Skeletal muscle satellite cell (primary cell): ENCODE measurements around the gene THOP1.

ENCODE experiments used
- H3K27me3 ChIP-seq: 2 replicates; pipeline ENCODE4 v1.7.0; 2013; ENCODE audit warnings: low read length; ENCODE audit not compliant: control insufficient read depth, insufficient read depth
- H3K36me3 ChIP-seq: 2 replicates; pipeline ENCODE4 v1.7.0; 2013; ENCODE audit warnings: mild to moderate bottlenecking, control low read depth, low read length; ENCODE audit not compliant: insufficient read depth
- H3K4me1 ChIP-seq: 2 replicates; pipeline ENCODE4 v1.7.0; 2013; ENCODE audit warnings: low read length; ENCODE audit not compliant: control insufficient read depth, insufficient read depth
- H3K4me2 ChIP-seq: 2 replicates; pipeline ENCODE4 v1.7.0; 2013; ENCODE audit warnings: mild to moderate bottlenecking, low read length
- H3K4me3 ChIP-seq: 2 replicates; pipeline ENCODE4 v1.7.0; 2013; ENCODE audit warnings: low read length
- H3K9ac ChIP-seq: 2 replicates; pipeline ENCODE4 v1.7.0; 2013; ENCODE audit warnings: mild to moderate bottlenecking, low read depth, low read length, moderate library complexity
- H3K9me3 ChIP-seq: replicated peaks from 2 replicates; pipeline ENCODE4 v1.7.0; 2013; ENCODE audit warnings: mild to moderate bottlenecking, control low read depth, low read length

Gene THOP1

DNA sequence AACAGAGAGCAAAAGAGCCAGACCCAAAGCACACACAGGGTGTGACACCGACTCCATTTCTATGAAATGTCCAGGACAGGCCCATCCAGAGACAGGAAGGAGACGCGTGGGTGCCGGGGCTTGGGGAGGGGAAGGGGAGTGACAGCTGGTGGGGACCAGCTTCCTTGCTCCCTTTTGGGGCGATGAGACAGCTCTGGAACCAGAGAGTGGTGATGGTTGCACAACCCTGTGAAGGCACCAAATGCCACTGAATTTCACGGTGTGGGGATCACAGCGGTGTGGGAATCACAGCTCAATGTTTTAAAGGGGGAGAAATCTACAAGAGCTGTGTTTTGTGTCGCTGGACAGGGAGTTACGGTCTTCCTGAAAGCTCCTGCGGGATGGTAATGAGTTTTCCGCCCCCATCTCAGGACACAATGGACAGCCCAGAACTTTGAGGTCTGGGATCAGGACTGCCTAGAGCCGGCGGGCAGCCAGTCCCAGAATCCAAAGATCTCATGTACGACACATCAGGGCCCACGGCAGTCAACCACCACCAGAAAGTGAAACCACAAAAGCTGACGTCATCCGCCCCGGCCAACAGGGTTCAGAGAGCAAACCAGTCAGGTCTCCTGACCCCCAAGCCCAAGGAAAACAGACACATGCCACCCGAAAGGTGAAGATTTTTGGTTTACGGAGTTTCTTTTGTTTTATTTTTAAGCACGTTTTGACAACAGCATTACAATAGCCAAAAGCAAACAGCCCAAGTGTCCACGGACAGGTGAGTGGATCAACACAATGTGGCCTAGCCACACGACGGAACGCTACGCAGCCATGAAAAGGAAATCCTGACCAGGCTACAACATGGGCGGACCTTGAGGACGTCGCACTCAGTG, 9.5 kb upstream of the THOP1 start:
- Histone ChIP-seq H3K27me3 (no peaks in the 10 kb centered on the region), H3K4me1 (peaks cover 46% of the 10 kb centered on the region), H3K9me3 (no peaks in the 10 kb centered on the region), H3K9ac (peak overlapping the region; percentile 79), H3K4me3 (peak overlapping the region; percentile 39), H3K36me3 (peaks cover 3% of the 10 kb centered on the region), H3K4me2 (peak overlapping the region; percentile 88)

DNA sequence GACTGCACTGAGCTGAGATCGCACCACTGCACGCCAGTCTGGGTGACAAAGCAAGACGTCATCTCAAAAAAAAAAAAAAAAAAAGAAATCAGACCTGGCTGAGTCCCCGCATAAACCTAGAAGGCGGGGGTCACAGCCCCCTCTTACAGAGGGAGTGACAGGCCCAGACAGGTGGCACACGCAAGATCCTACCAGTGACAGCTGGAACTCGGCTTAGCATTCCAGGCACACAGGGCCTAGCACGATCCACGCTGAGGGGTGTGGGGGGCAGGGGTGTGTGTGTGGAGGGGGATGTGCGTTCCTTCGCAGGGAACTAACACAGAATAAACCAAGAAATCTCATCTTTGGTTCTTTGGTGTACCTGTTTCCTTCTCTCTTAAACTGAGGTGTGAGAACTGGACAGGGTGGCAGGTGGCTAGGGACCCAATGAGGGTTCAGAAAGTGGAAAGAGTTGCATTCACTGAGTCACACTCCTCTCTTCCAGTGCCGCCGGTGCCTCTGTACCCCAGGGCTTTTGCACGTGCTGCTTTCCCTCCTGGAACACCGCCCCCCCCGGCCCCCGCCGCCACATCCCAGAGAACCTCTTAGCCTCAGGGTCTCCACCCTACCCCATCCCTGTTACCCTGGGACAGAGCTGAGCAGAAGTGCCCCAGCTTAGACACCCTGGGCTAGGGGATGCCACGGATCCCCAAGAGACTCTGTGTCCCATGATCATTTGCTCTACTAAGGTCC, 7.2 kb upstream of the THOP1 start:
- Histone ChIP-seq H3K36me3 (peaks cover 3% of the 10 kb centered on the region), H3K4me1 (peaks cover 45% of the 10 kb centered on the region)

DNA sequence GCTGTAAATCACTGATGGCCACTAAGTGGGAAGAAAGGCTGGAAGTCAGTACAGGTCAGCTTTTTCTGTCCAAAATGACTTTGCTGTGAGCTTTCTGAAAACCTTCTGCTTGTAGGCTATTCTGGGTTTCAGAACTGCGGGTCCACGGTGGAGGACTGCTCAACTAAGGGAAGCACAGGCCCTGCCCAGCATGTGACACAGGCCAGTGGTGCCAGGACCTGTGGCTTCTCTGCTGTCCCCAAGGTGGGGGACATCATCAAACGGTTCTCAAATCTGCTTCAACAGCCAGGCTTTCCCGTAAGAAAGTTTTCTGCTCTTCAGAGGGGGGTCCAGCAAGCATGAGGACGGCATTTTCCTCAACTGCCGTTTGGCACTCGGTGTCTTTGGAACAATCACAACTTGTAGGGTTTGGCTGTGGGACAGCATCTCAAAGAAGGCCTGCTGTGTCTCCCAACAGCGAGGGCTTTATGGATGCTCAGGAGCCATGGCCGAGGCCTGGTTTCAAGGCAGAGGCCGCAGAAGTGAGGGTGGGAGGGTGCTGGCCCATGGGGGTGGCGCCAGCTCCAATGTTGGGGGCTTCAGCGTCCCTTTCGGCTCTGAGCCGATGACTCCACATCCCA, 6.1 kb upstream of the THOP1 start:
- H3K9ac ChIP-seq: peak overlapping the region; percentile 18
- H3K9me3 ChIP-seq: no peaks in the 10 kb centered on the region
- peaks cover 3% of the 10 kb centered on the region for H3K36me3 ChIP-seq
- H3K4me3 ChIP-seq: no peak overlapping the region
- H3K4me2 ChIP-seq: peak overlapping the region; percentile 28
- peaks cover 47% of the 10 kb centered on the region for H3K4me1 ChIP-seq
- no peaks in the 10 kb centered on the region for H3K27me3 ChIP-seq

More for the DNA sequence above, 7.2 kb upstream of the THOP1 start:
- Histone ChIP-seq H3K9ac (no peak overlapping the region), H3K4me2 (peak overlapping the region; percentile 28), H3K27me3 (no peaks in the 10 kb centered on the region), H3K9me3 (no peaks in the 10 kb centered on the region), H3K4me3 (no peak overlapping the region)

DNA sequence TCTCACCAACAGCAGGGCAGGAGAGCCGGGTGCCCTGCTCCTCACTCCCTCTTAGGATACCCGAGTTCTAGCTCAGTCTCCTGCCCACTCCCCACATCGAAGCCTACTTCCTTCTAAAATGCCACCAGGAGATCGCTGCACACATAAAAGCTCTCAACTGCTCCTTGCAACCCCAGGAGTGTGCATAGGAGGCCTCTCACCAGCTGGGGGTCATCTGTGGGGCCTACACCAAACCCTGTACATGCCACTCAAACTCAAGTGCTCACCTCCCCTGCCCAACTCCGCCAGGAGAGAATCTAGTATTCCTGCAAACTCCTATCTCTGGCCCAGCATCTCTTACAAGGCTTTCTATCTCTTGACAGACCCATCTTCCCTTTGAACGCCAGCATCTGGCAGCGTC, 5.0 kb upstream of the THOP1 start:
- Histone ChIP-seq H3K4me2 (peak overlapping the region; percentile 15), H3K4me3 (no peak overlapping the region), H3K27me3 (no peaks in the 10 kb centered on the region), H3K36me3 (peaks cover 3% of the 10 kb centered on the region), H3K9me3 (no peaks in the 10 kb centered on the region), H3K9ac (no peak overlapping the region), H3K4me1 (peaks cover 42% of the 10 kb centered on the region)

DNA sequence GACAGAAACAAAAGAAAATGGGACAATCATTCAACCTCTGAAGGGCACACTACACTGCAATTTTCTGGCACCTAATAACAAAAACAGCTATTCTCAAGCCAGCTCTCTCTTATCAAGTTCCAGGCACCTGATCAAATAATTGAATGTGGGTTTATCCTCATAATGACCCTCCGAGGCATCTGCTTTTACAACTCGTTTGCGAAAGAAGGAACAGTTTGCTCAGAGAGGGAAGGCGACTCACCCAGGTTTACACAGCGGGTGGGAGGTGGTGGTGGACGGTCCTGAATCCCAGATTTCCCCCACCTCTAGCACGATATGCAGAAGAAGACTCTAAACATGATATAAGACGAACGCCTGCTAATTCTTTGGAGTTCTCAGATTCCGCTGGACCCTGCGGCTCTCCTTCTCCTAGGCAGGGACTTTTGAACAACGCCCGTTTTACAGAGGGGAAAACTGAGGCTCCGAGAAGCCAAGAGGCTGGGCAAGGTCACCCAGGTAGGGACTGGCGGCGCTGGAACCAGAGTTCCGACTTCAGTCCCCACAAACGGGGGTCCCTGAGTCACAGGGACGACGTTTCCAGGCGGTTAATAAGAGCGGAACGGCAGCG, 2.9 kb upstream of the THOP1 start:
- H3K9ac ChIP-seq: peak overlapping the region; percentile 97
- peaks cover 38% of the 10 kb centered on the region for H3K4me1 ChIP-seq
- H3K36me3 ChIP-seq: peaks cover 3% of the 10 kb centered on the region
- no peaks in the 10 kb centered on the region for H3K27me3 ChIP-seq
- peak overlapping the region; percentile 91 for H3K4me3 ChIP-seq
- peak overlapping the region; percentile 98 for H3K4me2 ChIP-seq
- H3K9me3 ChIP-seq: no peaks in the 10 kb centered on the region

DNA sequence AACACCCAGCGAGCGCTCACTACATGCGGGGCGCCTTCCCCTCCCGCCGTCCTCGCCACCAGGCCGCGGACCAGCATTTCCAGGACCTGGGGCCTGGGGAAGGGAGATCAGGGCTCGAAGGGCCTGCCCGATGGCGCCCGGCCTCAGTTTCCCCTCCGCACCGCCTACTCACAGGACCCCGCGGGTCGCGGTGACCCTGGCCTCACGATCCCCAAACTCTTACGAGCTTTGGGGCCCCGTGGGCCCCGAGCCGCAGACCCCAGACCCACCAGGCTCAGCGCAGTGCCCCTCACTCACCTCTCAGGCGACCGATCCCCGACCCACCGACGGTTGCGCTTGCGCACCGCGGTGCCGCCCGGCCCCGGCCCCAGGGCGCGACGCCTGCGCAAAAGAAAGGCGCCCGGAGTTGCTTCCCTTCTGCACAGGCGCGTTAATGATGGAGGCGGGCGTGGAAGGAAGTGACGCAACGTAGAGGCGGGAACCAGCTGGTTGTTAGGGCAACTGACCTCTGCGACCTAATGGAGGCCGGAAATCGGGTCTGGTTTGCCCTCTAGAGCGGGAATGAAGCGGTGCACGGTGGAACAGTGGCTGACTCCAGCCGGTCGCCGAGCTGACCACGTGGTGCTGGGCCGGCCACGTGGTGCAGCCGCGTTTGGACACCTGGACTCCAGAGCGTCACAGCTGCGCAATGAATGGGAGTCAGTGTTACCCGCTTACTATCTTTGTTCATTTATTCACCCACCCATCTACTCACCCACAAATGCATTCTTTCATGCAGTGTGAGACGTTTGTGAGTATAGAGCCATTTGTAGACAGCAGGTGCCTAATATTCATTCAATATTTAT, 2.1 kb upstream of the THOP1 start, which contains the start of gene SGTA:
Gene SGTA, minus strand, starts transcription at position 338 of the 845 bp plus-strand sequence. CDS start 14,205 bp downstream, outside the sequence.
- Histone ChIP-seq H3K36me3 (peaks cover 3% of the 10 kb centered on the region), H3K4me3 (peak within 1 kb of the TSS; percentile 91), H3K4me1 (peaks cover 38% of the 10 kb centered on the region), H3K4me2 (peak within 1 kb of the TSS; percentile 98), H3K9me3 (no peaks in the 10 kb centered on the region), H3K27me3 (no peaks in the 10 kb centered on the region), H3K9ac (peak within 1 kb of the TSS; percentile 97)

DNA sequence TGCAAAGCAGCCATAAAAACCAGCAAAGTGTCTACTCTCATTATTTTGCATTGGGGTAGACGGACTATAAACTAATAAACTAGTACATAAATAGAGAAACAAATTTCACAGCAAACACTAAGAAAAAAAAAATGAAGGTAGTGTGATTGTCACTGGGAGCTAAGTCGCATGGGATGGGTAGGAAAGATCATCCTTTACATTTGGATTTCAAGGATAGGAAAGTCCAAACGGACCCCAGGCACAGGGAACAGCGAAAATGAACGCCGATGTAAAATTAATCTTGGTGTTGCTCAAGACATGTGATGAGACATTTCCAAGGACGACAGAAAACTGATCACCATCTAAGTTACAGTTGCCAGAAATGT, 1.5 kb upstream of the THOP1 start:
- Histone ChIP-seq H3K9ac (peak overlapping the region; percentile 23), H3K4me2 (peak overlapping the region; percentile 77), H3K4me1 (peaks cover 38% of the 10 kb centered on the region), H3K9me3 (no peaks in the 10 kb centered on the region), H3K36me3 (peaks cover 2% of the 10 kb centered on the region), H3K4me3 (peak overlapping the region; percentile 57), H3K27me3 (no peaks in the 10 kb centered on the region)

DNA sequence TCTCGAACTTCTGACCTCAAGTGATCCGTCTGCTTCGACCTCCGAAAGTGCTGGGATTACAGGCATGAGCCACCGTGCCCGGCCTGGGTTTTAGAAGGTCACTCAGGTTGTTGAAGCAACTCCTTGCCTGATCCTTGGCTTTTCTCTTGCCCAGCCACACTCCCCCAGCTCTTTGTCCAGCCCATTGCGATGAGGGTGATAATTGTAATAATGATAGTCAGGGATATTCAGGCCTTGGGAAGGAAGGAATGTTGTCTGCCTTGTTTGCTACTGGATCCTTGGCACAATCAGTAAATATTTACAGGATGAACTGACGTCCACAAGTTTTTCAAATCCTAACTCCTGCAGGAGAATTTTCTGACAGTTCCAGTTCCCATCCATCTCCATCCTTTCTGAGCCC, 1.8 kb downstream of the THOP1 start:
- no peaks in the 10 kb centered on the region for H3K9me3 ChIP-seq
- H3K4me2 ChIP-seq: no peak overlapping the region
- no peak overlapping the region for H3K9ac ChIP-seq
- peaks cover 20% of the 10 kb centered on the region for H3K36me3 ChIP-seq
- H3K4me1 ChIP-seq: peaks cover 22% of the 10 kb centered on the region
- no peaks in the 10 kb centered on the region for H3K27me3 ChIP-seq
- H3K4me3 ChIP-seq: no peak overlapping the region

DNA sequence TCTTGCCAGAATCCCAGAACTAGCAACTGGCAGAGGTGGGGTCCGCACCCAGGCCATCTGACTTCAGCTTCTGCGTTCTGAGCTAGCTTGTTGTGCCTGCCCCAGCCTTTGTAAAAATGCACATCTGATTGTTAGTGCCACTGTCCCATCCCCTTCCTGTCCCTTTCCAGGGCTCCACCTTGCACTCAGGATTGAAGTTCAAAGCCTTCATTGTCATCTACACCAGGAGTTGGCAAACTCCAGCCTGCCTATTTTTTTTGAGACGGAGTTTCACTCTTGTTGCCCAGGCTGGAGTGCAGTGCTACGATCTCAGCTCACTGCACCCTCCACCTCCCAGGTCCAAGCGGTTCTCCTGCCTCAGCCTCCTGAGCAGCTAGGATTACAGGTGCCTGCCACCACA, 2.9 kb downstream of the THOP1 start:
- Histone ChIP-seq H3K9me3 (no peaks in the 10 kb centered on the region), H3K4me2 (no peak overlapping the region), H3K9ac (no peak overlapping the region), H3K4me1 (peaks cover 19% of the 10 kb centered on the region), H3K27me3 (no peaks in the 10 kb centered on the region), H3K4me3 (no peak overlapping the region), H3K36me3 (peaks cover 20% of the 10 kb centered on the region)

DNA sequence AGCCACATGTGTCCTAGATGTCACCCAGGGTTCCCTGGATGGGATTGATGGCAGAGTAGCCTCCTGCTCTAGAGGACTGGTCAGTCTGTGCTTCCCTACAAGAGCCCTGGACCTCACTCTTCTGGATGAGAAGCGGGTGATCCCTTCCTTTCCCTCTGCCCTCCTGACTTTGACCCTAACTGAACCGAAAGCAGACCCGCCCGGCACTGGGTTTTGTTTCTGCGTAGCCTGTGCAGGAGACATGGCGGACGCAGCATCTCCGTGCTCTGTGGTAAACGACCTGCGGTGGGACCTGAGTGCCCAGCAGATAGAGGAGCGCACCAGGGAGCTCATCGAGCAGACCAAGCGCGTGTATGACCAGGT, 4.9 kb downstream of the THOP1 start:
- Histone ChIP-seq H3K27me3 (no peaks in the 10 kb centered on the region), H3K4me3 (no peak overlapping the region), H3K4me2 (no peak overlapping the region), H3K9ac (no peak overlapping the region), H3K36me3 (peaks cover 27% of the 10 kb centered on the region), H3K9me3 (no peaks in the 10 kb centered on the region), H3K4me1 (peaks cover 7% of the 10 kb centered on the region)
